H9 (cell line): Measurements from ENCODE around the gene DDX3Y. TPM values are rescaled to one million over a fixed set of nuclear protein-coding genes. Genes with fewer than 3 reads are reported as not detected.

Source experiments
- DNase-seq: peaks from one replicate; pipeline ENCODE4 v3.0.0-alpha.2; 2017
- H2AFZ ChIP-seq: one replicate; pipeline ENCODE4 v1.6.1; 2013; ENCODE audit warnings: mild to moderate bottlenecking, low read length, control low read depth, moderate library complexity
- H2AK5ac ChIP-seq: 2 replicates; pipeline ENCODE4 v1.6.1; 2013; ENCODE audit warnings: low read length, control low read depth, mixed read lengths; ENCODE audit not compliant: insufficient read length
- H2BK120ac ChIP-seq: one replicate; pipeline ENCODE4 v1.6.1; 2013; ENCODE audit warnings: low read depth, mild to moderate bottlenecking, low read length, control low read depth, inconsistent platforms; ENCODE audit not compliant: poor library complexity, severe bottlenecking
- H2BK12ac ChIP-seq: 2 replicates; pipeline ENCODE4 v1.6.1; 2013; ENCODE audit warnings: low read length, control low read depth, mixed read lengths, low read depth; ENCODE audit not compliant: insufficient read length
- H2BK15ac ChIP-seq: 2 replicates; pipeline ENCODE4 v1.6.1; 2013; ENCODE audit warnings: low read depth, low read length, control low read depth
- H2BK20ac ChIP-seq: one replicate; pipeline ENCODE4 v1.6.1; 2013; ENCODE audit warnings: low read depth, mild to moderate bottlenecking, low read length, control low read depth, inconsistent platforms; ENCODE audit not compliant: poor library complexity, severe bottlenecking
- H2BK5ac ChIP-seq: 2 replicates; pipeline ENCODE4 v1.6.1; 2013; ENCODE audit warnings: low read length, control low read depth, mixed read lengths; ENCODE audit not compliant: insufficient read length
- H3K14ac ChIP-seq: 2 replicates; pipeline ENCODE4 v1.6.1; 2013; ENCODE audit warnings: low read length, control low read depth; ENCODE audit not compliant: insufficient read depth
- H3K18ac ChIP-seq: 2 replicates; pipeline ENCODE4 v1.6.1; 2013; ENCODE audit warnings: low read depth, mild to moderate bottlenecking, mixed read lengths, low read length, control low read depth; ENCODE audit not compliant: insufficient read length
- H3K23ac ChIP-seq: 2 replicates; pipeline ENCODE4 v1.6.1; 2013; ENCODE audit warnings: low read length, control low read depth, mixed read lengths, low read depth; ENCODE audit not compliant: insufficient read length
- H3K23me2 ChIP-seq: 2 replicates; pipeline ENCODE4 v1.6.1; 2013; ENCODE audit warnings: low read depth, mild to moderate bottlenecking, mixed read lengths, low read length, control low read depth; ENCODE audit not compliant: insufficient read length, poor library complexity, severe bottlenecking
- H3K27ac ChIP-seq: 2 replicates; pipeline ENCODE4 v1.5.1; 2013; ENCODE audit warnings: low read length, control low read depth, mixed read lengths, low read depth; ENCODE audit not compliant: insufficient read length
- H3K27me3 ChIP-seq: 2 replicates; pipeline ENCODE4 v1.6.1; 2013; ENCODE audit warnings: low read length, control low read depth, inconsistent platforms; ENCODE audit not compliant: insufficient read depth
- H3K4ac ChIP-seq: 2 replicates; pipeline ENCODE4 v1.6.1; 2013; ENCODE audit warnings: low read depth, mild to moderate bottlenecking, control low read depth, inconsistent platforms, low read length, moderate library complexity
- H3K4me1 ChIP-seq: 2 replicates; pipeline ENCODE4 v1.6.1; 2013; ENCODE audit warnings: low read length, control low read depth, inconsistent platforms; ENCODE audit not compliant: insufficient read depth
- H3K4me2 ChIP-seq: 2 replicates; pipeline ENCODE4 v1.6.1; 2013; ENCODE audit warnings: low read length, control low read depth, mixed read lengths; ENCODE audit not compliant: insufficient read length, insufficient read depth
- H3K56ac ChIP-seq: 2 replicates; pipeline ENCODE4 v1.6.1; 2013; ENCODE audit warnings: low read depth, mild to moderate bottlenecking, mixed read lengths, low read length, control low read depth; ENCODE audit not compliant: insufficient read length
- H3K79me1 ChIP-seq: 2 replicates; pipeline ENCODE4 v1.6.1; 2013; ENCODE audit warnings: low read depth, mild to moderate bottlenecking, moderate library complexity, low read length, control low read depth, inconsistent platforms; ENCODE audit not compliant: insufficient read depth, poor library complexity, severe bottlenecking
- H3K79me2 ChIP-seq: 2 replicates; pipeline ENCODE4 v1.6.1; 2013; ENCODE audit warnings: low read length, control low read depth, inconsistent platforms; ENCODE audit not compliant: insufficient read depth
- H3K9ac ChIP-seq: 2 replicates; pipeline ENCODE4 v1.6.1; 2013; ENCODE audit warnings: low read length, control low read depth, mixed read lengths; ENCODE audit not compliant: insufficient read length; ENCODE audit errors: extremely low read depth
- H3K9me3 ChIP-seq: one replicate; pipeline ENCODE4 v1.6.1; 2013; ENCODE audit warnings: low read depth, low read length, inconsistent platforms; ENCODE audit not compliant: control insufficient read depth
- H3T11ph ChIP-seq: one replicate; pipeline ENCODE4 v1.6.1; 2013; ENCODE audit warnings: mild to moderate bottlenecking, low read length, control low read depth, inconsistent platforms
- H4K20me1 ChIP-seq: one replicate; pipeline ENCODE4 v1.6.1; 2013; ENCODE audit not compliant: control insufficient read depth, insufficient read length, insufficient read depth
- H4K5ac ChIP-seq: 2 replicates; pipeline ENCODE4 v1.6.1; 2013; ENCODE audit warnings: low read depth, mild to moderate bottlenecking, mixed read lengths, low read length, control low read depth; ENCODE audit not compliant: insufficient read length
- H4K8ac ChIP-seq: replicated peaks from 2 replicates; pipeline ENCODE4 v1.6.1; 2013; ENCODE audit warnings: low read length, control low read depth, mixed read lengths, low read depth; ENCODE audit not compliant: insufficient read length
- H4K91ac ChIP-seq: 2 replicates; pipeline ENCODE4 v1.6.1; 2013; ENCODE audit warnings: low read depth, mild to moderate bottlenecking, moderate library complexity, mixed read lengths, low read length, control low read depth; ENCODE audit not compliant: insufficient read length
- H3K27ac Mint-ChIP-seq, 3 experiments: 2 replicates in 2 of 3; 3 replicates in 1 of 3; pipeline ENCODE4 v1.8.0; 2020 to 2021; ENCODE audit warnings: mixed read lengths in 3 of 3, mild to moderate bottlenecking in 1 of 3, moderate library complexity in 1 of 3
- H3K27me3 Mint-ChIP-seq: 2 replicates; pipeline ENCODE4 v1.8.0; 2021; ENCODE audit warnings: low read depth, mild to moderate bottlenecking, moderate library complexity, mixed read lengths
- H3K36me3 Mint-ChIP-seq, 3 experiments: 2 replicates in 2 of 3; 3 replicates in 1 of 3; pipeline ENCODE4 v1.8.0; 2020 to 2021; ENCODE audit warnings: low read depth in 3 of 3, mixed read lengths in 3 of 3; ENCODE audit not compliant: insufficient read depth in 1 of 3
- H3K4me1 Mint-ChIP-seq, 2 experiments: 2 replicates each; pipeline ENCODE4 v1.8.0; 2020; ENCODE audit warnings: mixed read lengths in 2 of 2
- H3K4me3 Mint-ChIP-seq, 2 experiments: 2 replicates in 1 of 2; 3 replicates in 1 of 2; pipeline ENCODE4 v1.8.0; 2020 to 2021; ENCODE audit warnings: mild to moderate bottlenecking in 2 of 2, mixed read lengths in 2 of 2, moderate library complexity in 1 of 2
- H3K9me3 Mint-ChIP-seq, 2 experiments: 2 replicates in 1 of 2; 3 replicates in 1 of 2; pipeline ENCODE4 v1.8.0; 2020; ENCODE audit warnings: mild to moderate bottlenecking in 2 of 2, mixed read lengths in 2 of 2, moderate library complexity in 1 of 2
- WGBS: extraction: QIAGEN DNeasy Blood & Tissue Kit; methylation state at CpG from one replicate; pipeline ENCODE4 v1.1.7; 2013; ENCODE audit warnings: missing lambda C conversion rate, low lambda C conversion rate, mixed read lengths; ENCODE audit not compliant: insufficient read length; ENCODE audit errors: extremely low coverage; 5-methylcytosine and 5-hydroxymethylcytosine counted together
- long read RNA-seq: library from polyadenylated mRNA; unstranded; transcript quantifications from one replicate; pipeline ENCODE4 v2.0.0, GENCODE V29; 2020
- total RNA-seq: library from RNA; stranded (reverse); gene quantifications from 2 replicates; pipeline ENCODE4 v1.2.1, GENCODE V29; 2021
- TF ChIP-seq, protein P1 (sequence below): fragments of 200-600 bp; sonication (generic); conservative IDR thresholded peaks from 3 replicates; pipeline ENCODE4 v1.8.0; 2021; ENCODE audit warnings: antibody characterized with exemption, mild to moderate bottlenecking

DDX3Y gene
- not detected in 2 replicates for total RNA-seq
- long read RNA-seq: 0 reads

DNA sequence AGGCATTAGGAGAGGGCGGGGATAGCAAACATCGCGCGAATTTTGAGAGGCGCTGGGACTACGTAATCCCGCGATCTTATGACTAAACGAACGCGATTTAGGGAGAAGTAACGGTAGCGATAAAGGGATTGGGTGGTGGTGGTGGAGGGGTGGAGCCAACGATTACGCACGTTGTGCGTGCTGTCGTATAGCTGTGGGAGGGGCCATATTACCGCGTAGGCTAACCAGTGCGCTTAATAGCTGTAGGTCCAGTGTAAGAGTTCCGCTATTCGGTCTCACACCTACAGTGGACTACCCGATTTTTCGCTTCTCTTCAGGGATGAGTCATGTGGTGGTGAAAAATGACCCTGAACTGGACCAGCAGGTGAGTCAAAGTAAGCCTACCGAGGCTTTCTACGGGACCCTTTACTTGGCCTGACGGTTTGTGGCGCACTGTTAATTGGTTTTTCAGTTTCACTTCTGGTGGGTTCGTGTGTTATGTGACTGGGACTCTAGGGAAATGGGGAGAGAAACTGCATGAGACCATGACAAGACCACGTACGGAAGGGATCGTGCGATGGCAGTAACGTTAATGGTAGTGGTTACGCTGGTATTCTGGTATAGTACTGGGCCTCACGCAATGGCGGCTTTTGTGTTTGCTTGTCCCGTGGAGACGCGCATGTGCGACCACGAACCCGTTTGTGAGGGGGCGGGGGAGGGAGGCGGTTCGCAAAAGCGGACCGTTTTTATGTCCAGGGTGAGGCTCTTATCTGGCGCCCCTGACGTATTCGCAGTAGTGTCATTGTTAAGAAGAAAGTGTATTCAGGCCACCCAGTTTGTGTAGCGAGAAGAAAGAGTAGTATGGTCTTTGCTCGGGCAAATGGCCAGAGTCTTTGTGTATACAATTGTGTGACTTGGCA lies at the start of gene DDX3Y:
DDX3Y (plus strand) TSS at position 251 of the 899 bp plus-strand sequence; CDS start at position 320, 69 bp downstream.
- no peaks in the 10 kb centered on the region for H3K4me1 Mint-ChIP-seq
- H3K4ac ChIP-seq: no peak within 1 kb of the TSS
- H3K23ac ChIP-seq: no peak within 1 kb of the TSS
- H3T11ph ChIP-seq: no peak within 1 kb of the TSS
- no peak within 1 kb of the TSS for H3K56ac ChIP-seq
- H3K9me3 Mint-ChIP-seq: no peaks in the 10 kb centered on the region
- no peak within 1 kb of the TSS for H2AFZ ChIP-seq
- H3K79me2 ChIP-seq: no peaks in the 10 kb centered on the region
- no peaks in the 10 kb centered on the region for H3K79me1 ChIP-seq
- H2BK120ac ChIP-seq: no peak within 1 kb of the TSS
- no peaks in the 10 kb centered on the region for H3K23me2 ChIP-seq
- no peak within 1 kb of the TSS for H2AK5ac ChIP-seq
- no peaks in the 10 kb centered on the region for H3K4me1 ChIP-seq
- H2BK12ac ChIP-seq: no peak within 1 kb of the TSS
- DNase-seq: no peak
- no peak within 1 kb of the TSS for H2BK20ac ChIP-seq
- TF ChIP-seq, protein P1, sequence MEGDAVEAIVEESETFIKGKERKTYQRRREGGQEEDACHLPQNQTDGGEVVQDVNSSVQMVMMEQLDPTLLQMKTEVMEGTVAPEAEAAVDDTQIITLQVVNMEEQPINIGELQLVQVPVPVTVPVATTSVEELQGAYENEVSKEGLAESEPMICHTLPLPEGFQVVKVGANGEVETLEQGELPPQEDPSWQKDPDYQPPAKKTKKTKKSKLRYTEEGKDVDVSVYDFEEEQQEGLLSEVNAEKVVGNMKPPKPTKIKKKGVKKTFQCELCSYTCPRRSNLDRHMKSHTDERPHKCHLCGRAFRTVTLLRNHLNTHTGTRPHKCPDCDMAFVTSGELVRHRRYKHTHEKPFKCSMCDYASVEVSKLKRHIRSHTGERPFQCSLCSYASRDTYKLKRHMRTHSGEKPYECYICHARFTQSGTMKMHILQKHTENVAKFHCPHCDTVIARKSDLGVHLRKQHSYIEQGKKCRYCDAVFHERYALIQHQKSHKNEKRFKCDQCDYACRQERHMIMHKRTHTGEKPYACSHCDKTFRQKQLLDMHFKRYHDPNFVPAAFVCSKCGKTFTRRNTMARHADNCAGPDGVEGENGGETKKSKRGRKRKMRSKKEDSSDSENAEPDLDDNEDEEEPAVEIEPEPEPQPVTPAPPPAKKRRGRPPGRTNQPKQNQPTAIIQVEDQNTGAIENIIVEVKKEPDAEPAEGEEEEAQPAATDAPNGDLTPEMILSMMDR: no peak
- H4K91ac ChIP-seq: no peak within 1 kb of the TSS
- H2BK15ac ChIP-seq: no peak within 1 kb of the TSS
- WGBS: no CpG with 5 or more reads among the region's 54 CpGs
- H3K27ac ChIP-seq: no peak within 1 kb of the TSS
- no peaks in the 10 kb centered on the region for H3K27me3 Mint-ChIP-seq
- no peak within 1 kb of the TSS for H3K9ac ChIP-seq
- H4K8ac ChIP-seq: no peak within 1 kb of the TSS
- no peaks in the 10 kb centered on the region for H3K36me3 Mint-ChIP-seq
- no peak within 1 kb of the TSS for H3K4me3 Mint-ChIP-seq
- no peak within 1 kb of the TSS for H3K18ac ChIP-seq
- H2BK5ac ChIP-seq: no peak within 1 kb of the TSS
- H4K5ac ChIP-seq: no peak within 1 kb of the TSS
- H3K27ac Mint-ChIP-seq: no peak within 1 kb of the TSS
- no peak within 1 kb of the TSS for H3K14ac ChIP-seq
- H4K20me1 ChIP-seq: no peaks in the 10 kb centered on the region
- H3K9me3 ChIP-seq: no peaks in the 10 kb centered on the region
- H3K4me2 ChIP-seq: no peak within 1 kb of the TSS
- no peaks in the 10 kb centered on the region for H3K27me3 ChIP-seq
